ENCODE results near the gene RWDD2A. TPM values are rescaled to one million over a fixed set of nuclear protein-coding genes. Genes with fewer than 3 reads are reported as not detected.
A peak's percentile ranks its signal among the peaks of the same experiment; 100 is the strongest.
"Not testable (repeated sequence)": the region's sequence is repeated elsewhere in the genome, so short reads cannot be mapped to it uniquely, and the experiment has no call there.

RWDD2A gene
- total and polyA plus RNA-seq, 2 donors from 2014 or later, result 4.0 to 5.5 TPM

- DNase-seq, result no peak
- intact Hi-C loops (cut with DNase I), result no loop called here
- Histone ChIP-seq H3K27ac (ENCODE audit: low read depth in 2 of 2, low read length in 2 of 2) (no peak overlapping the region), H3K9me3 (ENCODE audit: control insufficient read depth in 2 of 3, insufficient read depth in 1 of 3, low read length in 3 of 3) (no peaks in the 10 kb centered on the region), H3K9ac (ENCODE audit: low read length in 3 of 3) (no peak overlapping the region), H3K36me3 (ENCODE audit: control insufficient read depth in 2 of 3, insufficient read depth in 3 of 3, low read length in 3 of 3) (peaks cover 2 to 4% (median 2%) of the 10 kb centered on the region in 3 donors), H3K27me3 (ENCODE audit: control insufficient read depth, insufficient read depth, low read length) (no peaks in the 10 kb centered on the region), H3K4me1 (ENCODE audit: control insufficient read depth in 2 of 3, insufficient read depth in 2 of 3, low read depth in 1 of 3, low read length in 3 of 3) (peaks cover 0 to 3% (median 0%) of the 10 kb centered on the region in 3 donors), H3K4me3 (ENCODE audit: low read length in 3 of 3) (no peak overlapping the region)
- TF ChIP-seq CTCF (IDR thresholded peaks at IDR 0.05; ENCODE audit: borderline replicate concordance, extremely low read depth, insufficient read depth), result no peak
- no peak for FAIRE-seq
These were observed 2.5 kb upstream of the RWDD2A start for GRCh38 chr6:83190626-83191025.

- Histone ChIP-seq H3K4me3 (ENCODE audit: low read length in 3 of 3) (peak overlapping the region; percentile 71 to 87 (median 85)), H3K9ac (ENCODE audit: low read length in 3 of 3) (peak overlapping the region in 1 of 3 donors; percentile 78)
- H3K27ac ChIP-seq (ENCODE audit: low read depth in 2 of 2, low read length in 2 of 2); H3K4me1 ChIP-seq (ENCODE audit: control insufficient read depth in 2 of 3, insufficient read depth in 2 of 3, low read depth in 1 of 3, low read length in 3 of 3); H3K27me3 ChIP-seq (ENCODE audit: control insufficient read depth, insufficient read depth, low read length); H3K36me3 ChIP-seq (ENCODE audit: control insufficient read depth in 2 of 3, insufficient read depth in 3 of 3, low read length in 3 of 3); DNase-seq; FAIRE-seq; intact Hi-C loops (cut with DNase I); H3K9me3 ChIP-seq (ENCODE audit: control insufficient read depth in 2 of 3, insufficient read depth in 1 of 3, low read length in 3 of 3): not testable (repeated sequence)
These were observed 1.2 kb upstream of the RWDD2A start for GRCh38 chr6:83191974-83192373.

- Histone ChIP-seq H3K9ac (ENCODE audit: low read length in 3 of 3) (peak overlapping the region; percentile 52 to 78 (median 60)), H3K4me3 (ENCODE audit: low read length in 3 of 3) (peak overlapping the region; percentile 71 to 87 (median 85)), H3K27me3 (ENCODE audit: control insufficient read depth, insufficient read depth, low read length) (no peaks in the 10 kb centered on the region), H3K36me3 (ENCODE audit: control insufficient read depth in 2 of 3, insufficient read depth in 3 of 3, low read length in 3 of 3) (no peaks in the 10 kb centered on the region), H3K9me3 (ENCODE audit: control insufficient read depth in 2 of 3, insufficient read depth in 1 of 3, low read length in 3 of 3) (no peaks in the 10 kb centered on the region), H3K27ac (ENCODE audit: low read depth in 2 of 2, low read length in 2 of 2) (peak overlapping the region in 1 of 2 donors; percentile 76), H3K4me1 (ENCODE audit: control insufficient read depth in 2 of 3, insufficient read depth in 2 of 3, low read depth in 1 of 3, low read length in 3 of 3) (peaks cover 0 to 3% (median 0%) of the 10 kb centered on the region in 3 donors)
- DNase-seq (no peak), FAIRE-seq (no peak)
- intact Hi-C loops (cut with DNase I), result no loop called here
- no peak for TF ChIP-seq CTCF (IDR thresholded peaks at IDR 0.05; ENCODE audit: borderline replicate concordance, extremely low read depth, insufficient read depth)
These were observed 701 bp upstream of the RWDD2A start for GRCh38 chr6:83192456-83192855.

GRCh38 chr6:83193747-83194566, 800 bp downstream of the RWDD2A start:
- Histone ChIP-seq H3K9me3 (ENCODE audit: control insufficient read depth in 2 of 3, insufficient read depth in 1 of 3, low read length in 3 of 3) (no peaks in the 10 kb centered on the region), H3K4me3 (ENCODE audit: low read length in 3 of 3) (peak overlapping the region; percentile 59 to 87 (median 71)), H3K36me3 (ENCODE audit: control insufficient read depth in 2 of 3, insufficient read depth in 3 of 3, low read length in 3 of 3) (peaks cover 0 to 3% (median 0%) of the 10 kb centered on the region in 3 donors), H3K27me3 (ENCODE audit: control insufficient read depth, insufficient read depth, low read length) (no peaks in the 10 kb centered on the region), H3K9ac (ENCODE audit: low read length in 3 of 3) (peak overlapping the region; percentile 12 to 78 (median 75)), H3K27ac (ENCODE audit: low read depth in 2 of 2, low read length in 2 of 2) (peak overlapping the region; percentile 20 to 72), H3K4me1 (ENCODE audit: control insufficient read depth in 2 of 3, insufficient read depth in 2 of 3, low read depth in 1 of 3, low read length in 3 of 3) (peaks cover 0 to 3% (median 0%) of the 10 kb centered on the region in 3 donors)
- no peak for TF ChIP-seq CTCF (IDR thresholded peaks at IDR 0.05; ENCODE audit: borderline replicate concordance, extremely low read depth, insufficient read depth)
- intact Hi-C loops (cut with DNase I), result no loop called here
- peak; percentile 48 to 84 (median 68) for DNase-seq
- no peak for FAIRE-seq
